NOMO-1 treated with DMSO at 0.1 percent for 48 hours (cell line): ENCODE results near the gene FITM1.

Experiments
- DNase-seq: peaks from one replicate; lab custom pipeline; 2025; ENCODE audit not compliant: unreplicated experiment; lab: John Stamatoyannopoulos, UW

The FITM1 gene

DNA sequence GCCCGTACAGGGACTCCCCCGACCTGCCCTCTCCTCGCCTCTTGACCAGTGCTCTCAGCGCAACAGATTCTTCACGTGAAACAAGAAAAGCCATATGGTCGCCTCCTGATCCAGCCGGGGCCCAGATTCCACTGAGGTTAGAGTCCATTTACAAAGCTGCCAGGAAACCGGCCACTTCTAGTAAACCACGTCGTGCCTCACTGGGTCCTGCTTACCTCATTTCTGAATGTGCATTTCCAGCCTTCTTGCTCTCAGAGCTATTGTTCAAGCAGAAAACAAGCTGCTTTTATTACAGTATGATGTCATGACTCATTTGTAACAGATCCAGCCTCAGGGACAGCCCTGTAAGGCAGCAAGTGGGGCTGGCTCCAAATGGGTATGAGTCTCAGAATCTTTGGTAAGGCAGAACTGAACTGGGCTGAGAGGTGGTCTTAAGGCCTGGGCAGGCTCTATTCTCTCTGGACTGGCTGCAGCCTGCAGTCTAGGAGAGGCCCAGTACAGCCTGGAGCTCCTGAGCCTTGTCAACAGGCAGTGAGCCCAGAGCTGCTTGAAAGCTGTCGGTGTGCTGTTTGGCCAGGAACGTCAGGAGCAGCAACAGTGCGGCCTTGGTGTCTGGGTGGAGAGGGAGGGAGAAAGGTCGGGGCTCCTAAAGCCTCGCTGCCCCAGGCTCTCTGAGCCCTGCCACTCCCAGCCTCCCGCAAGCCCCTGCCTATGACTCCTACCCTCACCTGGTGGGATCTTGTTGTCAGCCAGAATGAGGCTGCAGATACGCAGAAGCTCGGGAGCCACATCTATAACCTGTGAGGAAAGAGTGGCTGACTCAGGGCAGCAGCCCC lies 49.7 kb downstream of the FITM1 start:
- no peak for DNase-seq

DNA sequence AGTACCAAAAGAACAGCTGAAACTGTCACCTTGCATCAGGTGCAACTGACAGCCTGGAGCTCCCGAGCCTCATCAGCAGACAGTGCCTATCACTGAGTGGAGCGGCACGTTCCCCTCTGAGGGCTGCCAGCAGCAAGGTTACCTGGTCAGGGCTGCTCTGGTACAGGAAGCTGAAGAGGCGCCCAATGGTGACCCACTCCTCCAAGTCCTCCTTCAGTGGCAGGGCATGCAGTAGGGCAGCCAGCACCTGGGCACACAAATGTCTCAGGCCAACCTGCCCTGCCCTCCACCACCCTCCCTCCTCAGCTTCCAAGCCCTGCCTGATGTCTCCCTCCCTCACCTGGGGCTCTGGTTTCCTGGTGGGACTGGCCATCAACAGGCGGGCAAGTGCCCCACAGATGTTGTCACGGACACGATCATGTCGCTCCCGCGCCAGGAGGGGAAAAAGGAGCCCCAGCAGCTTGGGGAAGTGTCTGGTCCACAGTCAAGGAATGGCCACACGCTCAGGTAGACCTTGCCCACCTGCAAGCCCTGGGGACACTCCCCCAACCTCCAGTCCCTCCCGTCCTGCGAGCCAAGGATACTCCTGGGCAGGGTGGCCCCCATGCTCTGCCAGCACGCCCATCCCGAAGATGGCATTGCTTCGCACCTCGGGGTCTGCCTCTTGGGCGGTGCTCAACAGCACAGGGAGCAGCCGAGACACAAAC lies 51.1 kb downstream of the FITM1 start:
- no peak for DNase-seq
